ENCODE measurements around the gene LENG1. TPM values are rescaled to one million over a fixed set of nuclear protein-coding genes. Genes with fewer than 3 reads are reported as not detected.

LENG1 gene
- total and polyA plus RNA-seq, 2 donors (not counting 3 experiments of a cell fraction or from before 2014, with no cell fraction given) = 3.0 to 5.0 TPM

GRCh38 chr19:54133957-54134590 is 25.4 kb downstream of the LENG1 start:
- Histone ChIP-seq H3K4me2 (ENCODE audit: insufficient read depth, low read length) (no peak overlapping the region), H3K36me3 (ENCODE audit: control insufficient read depth in 2 of 2, extremely low read depth in 1 of 2, insufficient read depth in 2 of 2, low read length in 2 of 2) (peaks cover 6 to 13% of the 10 kb centered on the region in 2 experiments), H3K4me1 (ENCODE audit: control insufficient read depth, extremely low read depth, insufficient read depth, low read length) (peaks cover 17% of the 10 kb centered on the region), H3K9ac (replicated peaks; ENCODE audit: extremely low read depth, insufficient read depth, low read length) (no peak overlapping the region), H3K4me3 (replicated peaks in 1 of 3; ENCODE audit: insufficient read depth in 1 of 3, low read depth in 1 of 3, low read length in 3 of 3) (no peak overlapping the region), H2AFZ (ENCODE audit: low read depth, low read length) (no peak overlapping the region), H3K27ac (ENCODE audit: insufficient read depth, low read depth, low read length) (no peak overlapping the region), H3K79me2 (ENCODE audit: control insufficient read depth, insufficient read depth, low read length) (peaks cover 13% of the 10 kb centered on the region), H3K9me1 (replicated peaks; ENCODE audit: control insufficient read depth, extremely low read depth, insufficient read depth, low read length) (no peaks in the 10 kb centered on the region), H3K9me3 (replicated peaks; ENCODE audit: control insufficient read depth, insufficient read depth, low read length) (no peaks in the 10 kb centered on the region), H4K20me1 (replicated peaks; ENCODE audit: control insufficient read depth, extremely low read depth, insufficient read depth, low read length) (no peaks in the 10 kb centered on the region), H3K27me3 (ENCODE audit: control insufficient read depth in 2 of 2, insufficient read depth in 2 of 2, low read length in 2 of 2) (no peaks in the 10 kb centered on the region)
- BruUV-seq (replicated peaks) = no TSS peak
- DNase-seq (ENCODE audit: low read depth, low spot score) (no peak), FAIRE-seq (no peak)
- ChIA-PET CTCF (no interaction called here), POLR2A (no interaction called here)
- TF ChIP-seq CTCF (IDR thresholded peaks at IDR 0.05; ENCODE audit: extremely low read depth in 1 of 2, insufficient read depth in 1 of 2, low read depth in 1 of 2, low read length in 2 of 2) (no peak), FOS (IDR thresholded peaks at IDR 0.05; ENCODE audit: borderline replicate concordance, insufficient read depth, low read length) (no peak), EZH2 (IDR thresholded peaks at IDR 0.05; ENCODE audit: borderline replicate concordance, low read depth, low read length, severe bottlenecking) (no peak), MYC (IDR thresholded peaks at IDR 0.05; ENCODE audit: low read depth, low read length) (no peak), JUN (IDR thresholded peaks at IDR 0.05; ENCODE audit: borderline replicate concordance, insufficient read depth, insufficient read length, low read depth) (no peak), POLR2A (IDR thresholded peaks at IDR 0.05; ENCODE audit: low read depth, low read length) (no peak), POLR2AphosphoS5 (IDR thresholded peaks at IDR 0.05; ENCODE audit: insufficient read depth, low read depth, low read length) (no peak), GATA2 (IDR thresholded peaks at IDR 0.05; ENCODE audit: insufficient read depth, insufficient read length, low read depth, low read length) (no peak), MAX (IDR thresholded peaks at IDR 0.05; ENCODE audit: insufficient read depth, insufficient read length) (no peak)
- dilution Hi-C loops (cut with MboI; ENCODE audit: extremely low pct_ligation_motif_present, low sequenced_read_pairs) (no loop called here), intact Hi-C loops (cut with micrococcal nuclease) (no loop called here)
